OCI-LY3 (cell line): Measurements from ENCODE around the gene VPS45.

Experiments used
- CTCF ChIP-seq: fragments of 200-600, 300-600 bp; sonication (generic); IDR thresholded peaks from 2 replicates; pipeline ENCODE4 v1.5.1; 2014; ENCODE audit warnings: antibody characterized with exemption, low read length, low read depth
- EZH2phosphoT487 ChIP-seq: fragments of 200-600 bp; shearing (Covaris generic); IDR thresholded peaks from 2 replicates; pipeline ENCODE4 v1.6.1; 2018; ENCODE audit warnings: antibody characterized with exemption, mixed run types, low read depth

- TF ChIP-seq CTCF (no peak), EZH2phosphoT487 (no peak)
These were observed 64.8 kb downstream of the VPS45 start for GRCh38 chr1:150132372-150132771.
